GM19438 (cell line): ENCODE results near the gene INO80E.
"Not testable (repeated sequence)": the region's sequence is repeated elsewhere in the genome, so short reads cannot be mapped to it uniquely, and the experiment has no call there.

ENCODE experiments used
- ATAC-seq: cut with Tn5 transposase; IDR thresholded peaks from one replicate; pipeline ENCODE4 v1.9.1; 2021; ENCODE audit warnings: low read depth; ENCODE audit not compliant: unreplicated experiment

Gene INO80E, protein sequence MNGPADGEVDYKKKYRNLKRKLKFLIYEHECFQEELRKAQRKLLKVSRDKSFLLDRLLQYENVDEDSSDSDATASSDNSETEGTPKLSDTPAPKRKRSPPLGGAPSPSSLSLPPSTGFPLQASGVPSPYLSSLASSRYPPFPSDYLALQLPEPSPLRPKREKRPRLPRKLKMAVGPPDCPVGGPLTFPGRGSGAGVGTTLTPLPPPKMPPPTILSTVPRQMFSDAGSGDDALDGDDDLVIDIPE

DNA sequence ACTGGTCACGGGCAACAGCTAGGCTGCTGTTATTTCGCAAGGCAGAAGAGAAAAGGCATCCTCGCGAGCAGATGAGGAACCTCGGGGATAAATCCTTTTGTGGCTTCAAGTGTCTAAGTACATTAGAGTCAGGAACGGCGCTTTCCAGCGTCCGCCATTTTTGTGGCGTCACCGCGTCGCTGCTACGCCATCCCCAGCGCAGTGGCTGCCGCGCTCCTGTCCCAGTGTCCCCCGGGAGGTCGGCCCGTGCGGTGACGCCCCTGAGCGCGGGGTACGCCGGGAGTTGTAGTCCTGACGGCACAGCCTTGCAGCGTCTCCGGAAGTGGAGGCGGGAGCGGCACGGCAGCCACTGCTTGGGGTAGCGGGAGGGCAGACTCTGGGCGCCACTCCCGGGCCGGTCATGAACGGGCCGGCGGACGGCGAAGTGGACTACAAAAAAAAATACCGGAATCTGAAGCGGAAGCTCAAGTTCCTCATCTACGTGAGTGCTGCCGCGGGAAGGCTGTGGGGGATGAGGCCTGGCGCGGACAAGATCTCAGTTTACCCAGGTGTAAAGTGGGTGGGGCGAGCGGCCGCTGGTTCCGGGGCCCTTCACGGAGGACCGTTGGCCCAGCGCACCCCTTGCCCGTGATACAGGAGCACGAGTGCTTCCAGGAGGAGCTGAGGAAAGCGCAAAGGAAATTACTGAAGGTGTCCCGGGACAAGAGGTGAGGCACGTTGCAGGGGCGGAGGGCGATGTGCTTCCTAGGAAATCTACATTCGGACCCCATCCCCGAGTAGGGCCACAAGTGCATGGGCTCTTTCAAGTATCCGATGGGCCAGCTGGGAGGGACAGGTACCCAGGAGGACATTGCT is at the start of gene INO80E:
Gene INO80E (plus strand): TSS at position 331 of the 855 bp plus-strand sequence. CDS start 70 bp downstream, at position 401.
- ATAC-seq = peak; percentile 91

GRCh38 chr16:29947897-29948296 is 48.1 kb upstream of the INO80E start:
- ATAC-seq = no peak

DNA sequence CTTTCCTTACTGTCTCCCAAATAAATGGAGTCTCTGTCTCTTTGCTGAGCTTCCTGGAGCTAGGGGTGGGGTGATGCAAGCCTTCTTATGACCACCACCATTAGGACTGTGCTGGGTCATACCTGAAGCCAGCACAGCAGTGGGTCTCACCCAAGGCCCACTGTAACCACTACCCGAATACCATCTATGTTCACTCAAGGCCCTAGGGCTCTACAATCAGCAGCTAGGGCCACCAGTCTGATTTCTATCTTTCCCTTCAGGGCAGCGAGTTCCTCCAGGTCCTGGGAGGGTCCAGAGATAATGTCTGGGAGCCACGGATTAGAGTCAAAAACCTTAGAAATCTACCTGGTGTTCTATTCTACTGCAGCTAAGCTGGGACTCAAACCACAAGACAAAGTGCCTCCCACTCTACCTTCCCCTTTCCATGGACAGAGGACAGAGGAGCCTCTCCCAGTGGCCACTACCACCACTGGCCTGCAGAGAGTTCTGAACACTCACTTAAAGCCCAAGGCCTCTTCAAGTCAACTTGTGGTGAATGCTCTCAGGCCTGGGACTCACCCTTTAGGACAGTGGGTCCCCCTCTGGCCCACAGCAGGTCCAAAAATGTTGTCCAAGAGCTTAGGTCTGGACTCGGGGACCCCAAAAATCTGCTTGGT is 45.1 kb upstream of the INO80E start:
- no peak for ATAC-seq

GRCh38 chr16:29951625-29952365 is 44.2 kb upstream of the INO80E start:
- no peak for ATAC-seq

- ATAC-seq = no peak
These were observed 37.3 kb upstream of the INO80E start for GRCh38 chr16:29958756-29959155.

GRCh38 chr16:29959293-29959692 is 36.7 kb upstream of the INO80E start:
- ATAC-seq = no peak

DNA sequence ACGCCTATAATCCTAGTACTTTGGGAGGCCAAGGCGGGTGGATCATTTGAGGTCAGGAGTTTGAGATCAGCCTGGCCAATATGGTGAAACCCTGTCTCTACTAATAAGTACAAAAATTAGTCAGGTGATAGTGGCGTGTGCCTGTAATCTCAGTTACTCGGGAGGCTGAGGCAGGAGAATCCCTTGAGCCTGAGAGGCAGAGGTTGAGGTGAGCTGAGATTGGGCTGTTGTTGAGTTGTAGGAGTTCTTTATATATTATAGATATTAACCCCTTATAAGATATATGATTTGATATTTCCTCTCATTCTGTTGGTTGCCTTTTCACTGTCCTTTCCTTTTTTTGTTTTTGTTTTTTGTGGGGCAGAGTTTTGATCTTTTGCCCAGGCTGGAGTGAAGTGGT is 36.2 kb upstream of the INO80E start:
- ATAC-seq = not testable (repeated sequence)

DNA sequence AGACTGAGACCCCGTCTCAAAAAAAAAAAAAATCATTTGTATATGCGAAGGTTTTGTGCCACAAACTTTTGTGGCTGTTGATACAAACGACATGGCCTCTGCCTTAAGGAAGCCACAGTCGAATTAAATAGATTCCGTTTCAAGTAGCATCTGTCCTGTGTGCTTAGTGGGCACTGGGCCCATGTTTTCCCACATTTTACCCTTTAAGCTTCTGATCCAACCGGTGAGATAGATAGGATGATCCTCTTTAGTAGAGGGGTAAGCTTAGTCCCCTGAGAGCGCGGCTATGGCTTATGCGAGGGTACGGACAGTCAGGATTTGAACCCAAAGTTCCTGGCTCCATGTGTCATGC is 34.9 kb upstream of the INO80E start:
- no peak for ATAC-seq

GRCh38 chr16:29961479-29962343 is 34.3 kb upstream of the INO80E start, which contains the start of gene TMEM219:
Gene TMEM219 (plus strand): TSS chr16:29962079. CDS start chr16:29963144, 1,065 bp downstream.
- ATAC-seq = peak; percentile 85

- ATAC-seq = no peak
These were observed 33.6 kb upstream of the INO80E start for GRCh38 chr16:29962344-29962994.

DNA sequence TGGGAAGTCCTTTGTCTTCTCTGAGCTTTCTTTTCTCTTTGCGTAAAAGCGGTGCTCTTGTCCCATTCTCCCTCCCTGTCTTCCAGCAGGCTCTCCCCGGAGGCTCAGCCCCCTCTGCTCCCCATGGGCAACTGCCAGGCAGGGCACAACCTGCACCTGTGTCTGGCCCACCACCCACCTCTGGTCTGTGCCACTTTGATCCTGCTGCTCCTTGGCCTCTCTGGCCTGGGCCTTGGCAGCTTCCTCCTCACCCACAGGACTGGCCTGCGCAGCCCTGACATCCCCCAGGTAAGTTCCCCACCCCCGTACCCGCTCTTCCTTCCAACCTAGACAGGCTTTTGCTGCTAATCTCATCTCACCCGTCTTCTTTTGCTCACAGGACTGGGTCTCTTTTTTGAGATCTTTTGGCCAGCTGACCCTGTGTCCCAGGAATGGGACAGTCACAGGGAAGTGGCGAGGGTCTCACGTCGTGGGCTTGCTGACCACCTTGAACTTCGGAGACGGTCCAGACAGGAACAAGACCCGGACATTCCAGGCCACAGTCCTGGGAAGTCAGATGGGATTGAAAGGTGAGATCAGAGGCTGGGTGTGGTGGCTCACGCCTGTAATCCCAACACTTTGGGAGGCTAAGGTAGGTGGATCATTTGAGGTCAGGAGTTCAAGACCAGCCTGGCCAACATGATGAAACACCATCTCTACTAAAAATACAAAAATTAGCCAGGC is 32.9 kb upstream of the INO80E start:
- ATAC-seq = no peak

GRCh38 chr16:29968205-29968604 is 27.8 kb upstream of the INO80E start:
- ATAC-seq = no peak

- ATAC-seq = no peak
These were observed 24.7 kb upstream of the INO80E start for GRCh38 chr16:29971304-29971703.

DNA sequence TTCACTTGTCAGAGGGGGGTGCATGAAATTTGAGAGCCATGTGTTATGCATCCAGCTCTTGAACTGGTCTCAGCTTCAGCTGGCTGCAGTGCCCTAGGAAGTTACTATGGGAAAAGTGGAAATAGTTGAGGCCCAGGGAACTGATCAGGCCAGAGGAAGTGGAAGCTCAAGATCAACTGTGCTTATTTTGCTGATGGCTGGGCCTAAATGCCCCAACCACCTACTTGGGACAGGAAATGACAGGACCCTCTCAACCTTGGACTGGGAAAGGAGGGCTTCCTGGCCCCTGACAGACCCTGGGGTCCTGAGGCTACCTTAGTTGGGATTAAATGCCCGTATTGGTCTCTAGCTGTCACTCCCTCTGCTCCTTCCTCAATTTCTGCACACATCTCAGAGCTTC is 23.5 kb upstream of the INO80E start:
- no peak for ATAC-seq

- no peak for ATAC-seq
These were observed 23.1 kb upstream of the INO80E start for GRCh38 chr16:29972992-29973383.

DNA sequence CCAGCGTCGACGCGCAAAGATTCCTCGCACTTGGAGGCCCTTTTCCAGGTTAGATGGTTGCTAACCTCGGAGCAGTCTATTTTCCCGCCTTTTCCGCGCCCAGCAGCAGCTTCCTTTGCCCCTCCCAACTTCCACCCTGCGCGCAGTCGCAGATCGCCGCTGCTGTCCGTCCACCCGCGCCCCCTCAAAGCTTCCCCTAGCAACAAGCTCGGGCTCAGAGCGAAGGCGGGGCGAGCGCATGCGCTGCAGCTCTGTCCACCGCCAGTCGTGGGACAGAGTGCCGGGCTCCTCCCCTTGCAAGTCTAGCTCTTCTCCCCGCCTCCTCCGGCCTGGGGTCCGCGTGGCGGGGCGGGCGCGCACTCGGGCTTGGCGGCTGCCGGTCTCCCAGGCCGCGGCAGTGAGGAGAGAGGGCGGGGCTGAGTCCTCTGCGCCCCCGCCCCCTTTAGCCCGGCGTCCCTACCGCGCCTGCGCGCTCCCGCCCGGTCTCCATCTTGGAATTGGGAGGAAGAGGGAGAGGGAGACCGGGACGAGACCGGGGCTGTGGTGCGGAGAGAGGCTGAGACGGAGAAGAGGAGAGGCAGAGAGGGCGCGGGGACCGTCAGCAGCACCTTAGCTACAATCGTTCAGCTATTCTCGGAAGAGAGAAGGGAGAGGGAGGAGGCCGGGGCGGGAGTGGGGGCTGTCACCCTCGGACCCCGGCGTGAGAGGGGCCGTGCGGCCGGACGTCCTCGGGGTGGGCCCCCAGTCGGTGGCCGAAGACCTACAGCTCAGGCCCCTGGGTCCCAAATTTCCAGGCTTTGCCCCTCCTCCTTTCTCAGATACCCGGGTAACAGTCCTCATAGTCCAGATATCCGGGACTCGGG is 22.4 kb upstream of the INO80E start, which contains the start of gene TAOK2:
Gene TAOK2 (plus strand): TSS at position 485 of the 863 bp plus-strand sequence. CDS start 3,905 bp downstream, outside the sequence.
- ATAC-seq = peak; percentile 93

DNA sequence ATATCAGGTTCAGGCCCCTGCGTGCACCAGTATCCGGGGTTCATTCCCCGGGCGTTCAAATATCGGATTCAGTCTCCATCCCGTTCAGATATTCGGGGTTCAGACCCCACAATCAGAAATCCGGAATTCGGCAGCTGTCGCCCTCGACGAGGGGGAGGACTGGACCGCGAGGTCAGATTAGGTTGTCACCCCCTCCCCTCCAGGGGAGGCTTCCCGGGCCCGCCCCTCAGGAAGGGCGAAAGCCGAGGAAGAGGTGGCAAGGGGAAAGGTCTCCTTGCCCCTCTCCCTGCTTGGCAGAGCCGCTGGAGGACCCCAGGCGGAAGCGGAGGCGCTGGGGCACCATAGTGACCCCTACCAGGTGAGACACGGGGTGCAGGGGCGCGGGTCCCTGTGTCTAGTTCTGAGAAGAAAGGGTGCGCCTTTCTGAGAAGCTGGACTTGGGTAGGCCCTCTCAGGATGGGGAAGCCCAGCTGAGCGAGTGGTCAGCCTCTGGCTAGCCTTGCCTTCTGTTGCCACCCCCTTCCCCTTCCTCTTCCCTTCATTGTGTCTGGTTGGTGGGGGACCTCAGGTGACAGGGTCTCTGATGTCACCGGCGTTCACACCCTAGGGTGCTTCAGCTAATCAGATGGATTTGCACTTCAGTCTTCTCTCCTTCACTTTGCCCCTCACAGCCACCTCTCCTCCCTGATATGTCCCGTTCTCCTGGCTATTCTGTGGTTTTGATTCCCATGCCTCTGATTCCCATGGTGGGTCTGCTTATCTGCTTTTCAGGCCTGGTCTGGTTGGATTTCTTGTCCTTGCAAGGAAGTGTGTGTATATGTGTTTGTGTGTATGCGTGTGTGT is 21.5 kb upstream of the INO80E start:
- ATAC-seq = no peak
